Activated T-helper 9 cell treated with anti-CD3 and anti-CD28 coated beads, Interleukin-2, amount 50 U/mL, for 16 hours (primary cell): ENCODE measurements around the gene ACSM6.

Experiments used
- DNase-seq: peaks from one replicate; pipeline ENCODE4 v3.0.0-alpha.2; 2020; ENCODE audit warnings: low read depth

Gene ACSM6

DNA sequence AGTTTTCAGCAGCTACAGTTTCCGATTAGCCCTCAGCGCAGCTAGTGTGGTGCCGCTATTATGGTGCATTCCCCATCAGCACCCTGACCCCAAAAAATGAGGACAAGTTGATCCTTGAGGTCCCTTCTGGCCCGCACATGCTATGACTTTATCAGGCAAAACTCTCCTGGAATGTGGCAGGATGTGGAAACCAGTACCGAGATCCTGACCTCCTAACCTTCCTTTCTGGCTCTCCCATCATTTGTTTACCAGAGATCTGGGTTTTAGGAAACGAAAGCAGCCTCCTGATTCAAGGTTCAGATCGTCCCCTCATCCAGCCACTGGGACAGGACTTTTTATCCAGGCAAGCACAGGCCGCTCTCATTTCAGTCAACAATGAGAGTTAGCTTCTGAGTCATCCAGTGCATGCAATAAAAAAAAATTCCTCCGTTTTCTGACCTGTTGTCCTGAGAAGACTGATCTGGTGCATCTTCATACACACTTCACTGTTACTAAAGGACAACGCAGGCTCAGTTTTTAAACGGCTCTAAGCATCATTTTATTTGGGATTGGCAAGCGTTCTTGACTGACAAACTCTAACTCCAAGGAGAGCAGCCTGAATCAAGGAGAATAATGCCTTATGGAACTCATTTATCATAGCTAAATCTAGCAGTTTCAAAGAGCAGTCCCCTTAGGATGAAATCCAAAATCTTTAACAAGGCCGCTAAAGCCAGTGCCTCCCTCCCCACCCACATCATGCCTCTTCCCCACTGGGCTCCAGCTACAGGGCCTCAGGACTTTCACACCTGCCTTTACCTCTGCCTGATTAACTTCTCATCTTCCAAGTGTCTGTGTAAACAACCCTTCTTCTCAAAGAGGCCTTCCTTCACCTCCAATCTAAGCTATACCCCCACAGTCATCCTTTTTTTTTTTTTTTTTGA is 79.6 kb downstream of the ACSM6 start:
- DNase-seq, result no peak

DNA sequence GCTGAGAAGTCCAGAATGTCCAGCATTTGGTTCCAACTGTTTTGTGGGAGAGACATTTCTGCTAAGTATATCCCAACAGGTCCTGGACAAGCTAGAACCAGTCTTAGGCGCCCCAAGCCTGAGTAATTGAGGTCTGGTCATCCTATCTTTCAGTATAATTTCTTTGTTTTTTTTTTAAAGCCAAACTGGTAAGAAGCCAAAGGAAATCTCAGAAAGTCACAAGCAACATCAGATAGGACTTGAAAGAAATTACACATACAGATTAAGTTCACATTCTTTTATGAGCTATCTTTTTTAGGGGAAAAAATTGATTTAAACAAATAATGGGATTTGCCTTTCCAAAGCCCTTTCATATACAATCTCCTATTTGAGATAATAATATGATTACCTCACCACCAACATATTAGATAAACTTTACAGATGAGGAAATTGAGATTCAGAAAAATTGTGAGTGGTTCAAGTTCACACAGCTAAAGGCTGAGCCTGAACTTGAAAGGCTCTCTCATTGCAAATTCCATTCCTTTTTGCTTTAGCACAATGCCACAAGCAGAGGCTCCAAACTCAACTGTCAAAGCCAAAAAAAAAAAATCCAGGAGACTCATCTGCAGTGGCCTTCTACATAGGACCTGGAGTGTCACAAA is 81.8 kb downstream of the ACSM6 start:
- DNase-seq, result no peak

DNA sequence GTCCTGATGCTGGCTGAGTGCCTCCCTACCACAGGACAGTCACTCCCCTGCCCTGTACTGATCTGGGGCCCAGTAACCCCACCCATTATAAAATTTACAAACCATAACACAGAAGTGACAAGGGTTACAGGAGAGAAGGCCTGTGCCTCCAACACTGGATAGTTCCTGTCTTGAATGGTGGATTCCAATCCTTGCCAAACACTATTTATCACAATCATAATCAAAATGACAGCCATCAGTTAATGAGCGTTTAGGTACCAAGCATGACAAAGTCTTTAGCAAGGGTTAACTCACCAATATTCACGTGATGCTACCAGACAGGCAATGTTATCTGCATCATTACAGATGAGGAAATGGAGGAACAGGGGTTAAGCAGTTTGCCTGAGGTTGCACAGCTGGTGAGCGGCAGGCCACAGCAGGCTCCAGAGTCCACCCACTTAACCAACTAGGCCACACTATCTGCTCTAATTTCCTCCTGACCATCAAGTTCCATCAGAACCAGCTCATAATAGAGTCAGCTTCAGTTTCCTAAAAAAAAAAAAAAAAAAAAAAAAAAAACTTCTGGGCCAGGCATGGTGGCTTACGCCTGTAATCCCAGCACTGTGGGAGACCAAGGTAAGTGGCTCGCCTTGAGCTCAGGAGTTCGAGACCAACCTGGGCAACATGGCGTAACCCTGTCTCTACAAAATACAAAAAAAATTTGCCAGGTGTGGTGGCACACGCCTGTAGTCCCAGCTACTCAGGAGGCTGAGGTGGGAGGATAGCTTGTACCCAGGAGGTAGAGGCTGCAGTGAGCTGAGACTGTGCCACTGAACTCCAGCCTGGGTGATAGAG is 82.5 kb downstream of the ACSM6 start:
- DNase-seq, result no peak

DNA sequence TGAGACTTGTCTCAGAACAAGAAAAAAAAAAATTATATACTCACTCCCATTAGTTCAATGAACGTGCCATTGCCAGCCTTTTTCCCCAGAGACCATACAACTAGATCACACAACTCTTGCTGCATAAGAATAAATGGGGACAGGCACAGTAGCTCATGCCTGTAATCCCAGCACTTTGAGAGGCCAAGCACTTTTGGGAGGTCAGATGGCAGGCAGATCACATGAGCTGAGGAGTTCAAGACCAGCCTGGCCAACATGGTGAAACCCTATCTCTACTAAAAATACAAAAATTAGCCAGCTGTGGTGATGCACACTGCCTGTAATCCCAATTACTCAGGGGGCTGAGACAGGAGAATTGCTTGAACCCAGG is 83.1 kb downstream of the ACSM6 start:
- DNase-seq, result no peak

DNA sequence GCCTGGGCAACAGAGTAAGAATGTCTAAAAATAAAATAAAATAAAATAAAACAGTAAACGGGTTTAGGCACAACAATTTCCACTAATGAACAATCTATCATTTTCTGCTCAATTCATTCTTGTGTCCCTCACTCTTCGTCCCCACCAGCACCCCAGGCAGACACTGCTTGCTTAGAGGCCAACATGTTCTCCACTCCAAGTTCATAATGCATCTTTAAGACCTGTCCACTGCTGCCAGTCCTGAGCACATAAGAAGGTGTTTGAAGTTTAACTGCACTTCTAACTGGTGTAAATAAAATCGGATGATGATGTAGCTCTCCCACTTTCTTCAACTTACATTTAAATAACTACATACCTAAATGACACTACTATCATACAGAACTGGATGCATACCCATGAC is 83.6 kb downstream of the ACSM6 start:
- DNase-seq, result no peak
